K562 (cell line): ENCODE data around the gene KCNMB1. TPM values are rescaled to one million over a fixed set of nuclear protein-coding genes. Genes with fewer than 3 reads are reported as not detected.

Source experiments
- ATAC-seq: fragments of 200-7000 bp; cut with Tn5 transposase; 3 replicates; pipeline ENCODE4 v1.9.1; 2020; ENCODE audit warnings: moderate library complexity
- BruUV-seq: library from RNA; stranded (reverse); fragments of 400-500 nt; replicated peaks from 2 replicates; lab custom pipeline; 2021; lab: Mats Ljungman, UMichigan
- CTCF ChIA-PET: fragments of 300-600 bp; formaldehyde crosslinking; extraction: SDS; loops from one replicate; lab custom pipeline; 2021; ENCODE audit warnings: low intra/inter-chr PET ratio; lab: Yijun Ruan, JAX
- POLR2A ChIA-PET: fragments of 300-600, 350-650 bp; sonication (Branson Sonifier 250); formaldehyde crosslinking; extraction: SDS; loops from one replicate; lab custom pipeline; 2021; ENCODE audit warnings: antibody characterized with exemption, inconsistent platforms; lab: Yijun Ruan, JAX
- DNase-seq, 4 experiments: peaks; one replicate each; pipeline versions ENCODE4 v3.0.0 to v3.0.0-alpha.2; 2011 to 2018; ENCODE audit warnings: low spot score in 3 of 4, mixed read lengths in 3 of 4; ENCODE audit errors: extremely low read depth in 1 of 4
- FAIRE-seq: peaks from 2 replicates; lab custom pipeline; 2011; peaks lifted over from hg19 to GRCh38; lab: Jason Lieb, UNC
- H2AFZ ChIP-seq: 2 replicates; pipeline ENCODE4 v1.6.0; 2011; ENCODE audit warnings: low read depth, low read length, control low read depth, inconsistent platforms
- H3K27ac ChIP-seq: fragments of 200-600 bp; 3 replicates; pipeline ENCODE4 v1.8.0; 2011; ENCODE audit warnings: low read depth, mild to moderate bottlenecking, control low read depth, inconsistent platforms, low read length, moderate library complexity, mixed read lengths; ENCODE audit errors: extremely low read depth
- H3K27me3 ChIP-seq, 2 experiments: fragments of 300-600 bp in 1 of 2; 2 replicates in 1 of 2; 3 replicates in 1 of 2; pipeline versions ENCODE4 v1.6.0 to v1.8.0; 2011; ENCODE audit warnings: inconsistent platforms in 2 of 2, low read length in 2 of 2, mild to moderate bottlenecking in 1 of 2, mixed read lengths in 1 of 2, moderate library complexity in 1 of 2; ENCODE audit not compliant: control insufficient read depth in 2 of 2, insufficient read depth in 2 of 2
- H3K36me3 ChIP-seq: fragments of 300-600 bp; 3 replicates; pipeline ENCODE4 v1.8.0; 2011; ENCODE audit warnings: mild to moderate bottlenecking, low read length, inconsistent platforms; ENCODE audit not compliant: control insufficient read depth, insufficient read depth
- H3K4me1 ChIP-seq, 2 experiments: fragments of 200-600 bp in 1 of 2; replicated peaks in 1 of 2; 2 replicates in 1 of 2; 3 replicates in 1 of 2; pipeline versions ENCODE4 v1.5.1 to v1.8.0; 2011; ENCODE audit warnings: inconsistent platforms in 2 of 2, low read length in 2 of 2, mild to moderate bottlenecking in 1 of 2, mixed read lengths in 1 of 2, moderate library complexity in 1 of 2; ENCODE audit not compliant: control insufficient read depth in 2 of 2, insufficient read depth in 2 of 2
- H3K4me2 ChIP-seq: 2 replicates; pipeline ENCODE4 v1.6.1; 2011; ENCODE audit warnings: low read length, control low read depth, inconsistent platforms, mixed read lengths; ENCODE audit not compliant: insufficient read depth
- H3K4me3 ChIP-seq: fragments of 200-600 bp; sonication (generic), shearing (Covaris generic); 2 replicates; pipeline ENCODE4 v1.5.1; 2016; ENCODE audit warnings: control low read depth, inconsistent platforms
- H3K79me2 ChIP-seq: fragments of 200-600 bp; 3 replicates; pipeline ENCODE4 v1.8.0; 2011; ENCODE audit warnings: low read length, inconsistent platforms; ENCODE audit not compliant: control insufficient read depth, insufficient read depth
- H3K9ac ChIP-seq, 2 experiments: 2 replicates each; pipeline versions ENCODE4 v1.6.0 to v1.6.1; 2011; ENCODE audit warnings: low read depth in 2 of 2, low read length in 2 of 2, control low read depth in 1 of 2, inconsistent platforms in 1 of 2, mild to moderate bottlenecking in 1 of 2, mixed read lengths in 1 of 2; ENCODE audit not compliant: insufficient read depth in 1 of 2
- H3K9me1 ChIP-seq: one replicate; pipeline ENCODE4 v1.6.0; 2011; ENCODE audit warnings: inconsistent platforms, mild to moderate bottlenecking, low read length, moderate library complexity; ENCODE audit not compliant: control insufficient read depth, insufficient read depth
- H3K9me3 ChIP-seq: replicated peaks from 2 replicates; pipeline ENCODE4 v1.5.1; 2011; ENCODE audit warnings: low read depth, low read length, inconsistent platforms; ENCODE audit not compliant: control insufficient read depth, insufficient read depth
- H4K20me1 ChIP-seq: replicated peaks from 2 replicates; pipeline ENCODE4 v1.6.1; 2011; ENCODE audit warnings: low read length, inconsistent platforms, mixed read lengths; ENCODE audit not compliant: control insufficient read depth, insufficient read depth
- CLOCK ChIP-seq: fragments of 250-450 bp; sonication (Bioruptor Pico); IDR thresholded peaks from 2 replicates; pipeline ENCODE4 v1.4.0; 2020; ENCODE audit warnings: mild to moderate bottlenecking, moderate library complexity, borderline replicate concordance
- CREB3L1 ChIP-seq: fragments of 450-650 bp; IDR thresholded peaks from 2 replicates; pipeline ENCODE4 v1.6.1; 2014; ENCODE audit warnings: low read depth, mild to moderate bottlenecking, moderate library complexity, borderline replicate concordance
- DACH1 ChIP-seq: fragments of 450-650 bp; IDR thresholded peaks from 2 replicates; pipeline ENCODE4 v1.6.1; 2018; ENCODE audit not compliant: partially characterized antibody
- ETS1 ChIP-seq: conservative IDR thresholded peaks from 2 replicates; pipeline ENCODE4 v1.6.1; 2011; ENCODE audit warnings: low read depth, mild to moderate bottlenecking, low read length; ENCODE audit not compliant: control insufficient read depth
- HEY1 ChIP-seq: fragments of 250-450 bp; sonication (Bioruptor Pico); IDR thresholded peaks from 2 replicates; pipeline ENCODE4 v1.5.0; 2020; ENCODE audit warnings: mild to moderate bottlenecking, moderate library complexity, borderline replicate concordance
- HMG20B ChIP-seq: fragments of 250-450 bp; sonication (Bioruptor Pico); IDR thresholded peaks from 2 replicates; pipeline ENCODE4 v1.5.0; 2021; ENCODE audit warnings: mild to moderate bottlenecking
- HNRNPL ChIP-seq: fragments of 200-400 bp; formaldehyde crosslinking; IDR thresholded peaks from 2 replicates; pipeline ENCODE4 v1.6.1; 2017; ENCODE audit warnings: low read depth, mild to moderate bottlenecking, low read length
- LARP7 ChIP-seq: fragments of 450-650 bp; IDR thresholded peaks from 2 replicates; pipeline ENCODE4 v1.6.1; 2016
- MAFK ChIP-seq: IDR thresholded peaks from 2 replicates; pipeline ENCODE4 v1.6.1; 2011; ENCODE audit warnings: low read length, improper control_type of control experiment
- MXI1 ChIP-seq: IDR thresholded peaks from 2 replicates; pipeline ENCODE4 v1.6.1; 2011; ENCODE audit warnings: low read depth, mild to moderate bottlenecking, improper control_type of control experiment, low read length
- POLR3G ChIP-seq: IDR thresholded peaks from 2 replicates; pipeline ENCODE4 v1.6.1; 2011; ENCODE audit not compliant: insufficient read length, insufficient replicate concordance; ENCODE audit errors: extremely low read depth
- THRB ChIP-seq: fragments of 450-650 bp; formaldehyde crosslinking; conservative IDR thresholded peaks from 2 replicates; pipeline ENCODE4 v1.4.0; 2022; ENCODE audit warnings: mild to moderate bottlenecking, missing genetic modification characterization
- ZNF184 ChIP-seq: sonication (generic); formaldehyde crosslinking; IDR thresholded peaks from 2 replicates; pipeline ENCODE4 v1.5.0; 2020; ENCODE audit warnings: missing genetic modification reagents
- ZNF41 ChIP-seq: fragments of 250-450 bp; sonication (Bioruptor Pico); conservative IDR thresholded peaks from 2 replicates; pipeline ENCODE4 v1.4.0; 2020; ENCODE audit warnings: mild to moderate bottlenecking
- ZNF668 ChIP-seq: fragments of 250-450 bp; sonication (Bioruptor Pico); IDR thresholded peaks from 2 replicates; pipeline ENCODE4 v1.8.0; 2022; ENCODE audit warnings: mild to moderate bottlenecking, inconsistent platforms
- WGBS: fragments of 100-300 bp; shearing (Covaris generic); methylation state at CpG from one replicate; pipeline ENCODE4 v1.1.6; 2016; ENCODE audit warnings: low coverage, mixed read lengths; ENCODE audit not compliant: insufficient coverage; ENCODE audit errors: missing lambda C conversion rate; 5-methylcytosine and 5-hydroxymethylcytosine counted together
- in situ Hi-C: fragments of 300-500 bp; cut with MboI; formaldehyde crosslinking; loops from 4 replicates; pipeline ENCODE4 v1.15.0; 2018; ENCODE audit warnings: inconsistent platforms, mixed read lengths
- intact Hi-C: fragments of 100-400 bp; cut with micrococcal nuclease; formaldehyde crosslinking; loops from 2 replicates; pipeline ENCODE4 v1.14.2; 2022
- polyA plus RNA-seq, 8 experiments: library from polyadenylated mRNA; depleted of rRNA in 4 of 8; stranded (reverse) in 5 of 8; unstranded in 3 of 8; fragments of >200 nt; fragmentation: Nextera tagmentation in 2 of 8; fragmentation: Illumina TruSeq in 1 of 8; extraction: Ambion mirVana in 2 of 8; extraction: Trizol in 1 of 8; gene quantifications; 2 replicates each; pipeline versions ENCODE4 v1.2.1 to v1.2.3, GENCODE V29; 2011 to 2014; ENCODE audit warnings: inconsistent platforms in 1 of 8, missing spikeins in 1 of 8
- total RNA-seq, 7 experiments: library from RNA; depleted of rRNA in 6 of 7; stranded (reverse); fragments of >200 nt in 6 of 7; fragmentation: Illumina TruSeq in 2 of 7; extraction: Trizol in 2 of 7; gene quantifications; 2 replicates each; pipeline versions ENCODE4 v1.2.1 to v1.2.3, GENCODE V29; 2011 to 2021; ENCODE audit warnings: low replicate concordance in 1 of 7

Gene KCNMB1
- total and polyA plus RNA-seq, 9 of the 15 experiments (the other 6 are each of a cell fraction or from before 2014, with no cell fraction given) = not detected

GRCh38 chr5:170342153-170342725 lies 46.9 kb downstream of the KCNMB1 start:
- no peaks in the 10 kb centered on the region for H4K20me1 ChIP-seq
- no peak overlapping the region for H3K27ac ChIP-seq
- H3K4me1 ChIP-seq = no peaks in the 10 kb centered on the region; a peak in 1 of 5 replicates
- BruUV-seq = no TSS peak
- TF ChIP-seq LARP7 (no peak), HEY1 (CRISPR knock-in tag) (no peak), MAFK (no peak), CLOCK (CRISPR knock-in tag) (no peak), ZNF184 (CRISPR knock-in tag) (no peak), HNRNPL (no peak), DACH1 (no peak), POLR3G (no peak), THRB (no peak), HMG20B (no peak), CREB3L1 (no peak), ZNF668 (CRISPR knock-in tag) (no peak), ETS1 (no peak), MXI1 (no peak), ZNF41 (no peak)
- intact Hi-C loops = no loop called here
- H3K9me1 ChIP-seq = no peaks in the 10 kb centered on the region
- H3K36me3 ChIP-seq = no peaks in the 10 kb centered on the region
- no peak overlapping the region for H3K4me2 ChIP-seq
- H3K9me3 ChIP-seq = 0 out of 2 replicates have a peak, but pooled peaks cover 2% of the 10 kb centered on the region
- FAIRE-seq = no peak
- no peak for ATAC-seq
- H2AFZ ChIP-seq = no peak overlapping the region
- H3K4me3 ChIP-seq = no peak overlapping the region
- 6% methylated on average over 8 of the region's 8 CpGs for WGBS
- in situ Hi-C loops = loop anchor here (5.0 kb wide), 1 partner anchor 75 kb away; no protein-coding TSS in a partner anchor
- POLR2A ChIA-PET = interaction anchor here (0.8 kb wide), 2 partner anchors 11 to 24 kb away, joined by 3 read pairs; no protein-coding TSS in a partner anchor
- no peak for DNase-seq
- CTCF ChIA-PET = no interaction called here
- H3K79me2 ChIP-seq = no peaks in the 10 kb centered on the region
- no peak overlapping the region for H3K9ac ChIP-seq
- peaks cover 0 to 23% of the 10 kb centered on the region in 2 experiments; a peak in 3 of 5 replicates for H3K27me3 ChIP-seq
